ENCODE measurements around the gene ATP8A2.

- TF ChIP-seq SUZ12 (IDR thresholded peaks at IDR 0.05; ENCODE audit: extremely low read depth, insufficient read depth, insufficient read length) (no peak), YY1 (IDR thresholded peaks at IDR 0.05; ENCODE audit: insufficient read depth, insufficient read length) (no peak), ZNF274 (IDR thresholded peaks at IDR 0.05; ENCODE audit: low read depth, low read length) (no peak)
Measured at GRCh38 chr13:25372284-25373081, 709 bp downstream of the ATP8A2 start.

All from NT2/D1 (cell line).